ENCODE measurements around the gene UBE2K. TPM values are rescaled to one million over a fixed set of nuclear protein-coding genes. Genes with fewer than 3 reads are reported as not detected.

Gene UBE2K
- total RNA-seq, 1 experiment from 2014 or later = 126 TPM

GRCh38 chr4:39758176-39758575, 60.2 kb downstream of the UBE2K start:
- Histone ChIP-seq H3K79me2 (ENCODE audit: insufficient read depth, low read length) (peaks cover 79% of the 10 kb centered on the region), H3K27ac (ENCODE audit: low read depth, low read length) (no peak overlapping the region), H3K4me3 (replicated peaks in 1 of 2; ENCODE audit: low read depth in 1 of 2, low read length in 2 of 2) (no peak overlapping the region), H3K4me2 (ENCODE audit: low read length) (no peak overlapping the region), H3K27me3 (ENCODE audit: insufficient read depth, low read length) (no peaks in the 10 kb centered on the region), H4K20me1 (ENCODE audit: insufficient read depth) (0 out of 2 replicates have a peak, but pooled peaks cover 4% of the 10 kb centered on the region), H3K9me2 (ENCODE audit: insufficient read depth) (no peaks in the 10 kb centered on the region), H3K36me3 (ENCODE audit: control insufficient read depth in 1 of 2, insufficient read depth in 2 of 2, low read length in 2 of 2) (peaks cover 10 to 15% of the 10 kb centered on the region in 2 experiments), H3K9me3 (ENCODE audit: control insufficient read depth in 1 of 2, insufficient read depth in 1 of 2, low read depth in 1 of 2, low read length in 2 of 2) (no peaks in the 10 kb centered on the region), H3K4me1 (ENCODE audit: control insufficient read depth in 1 of 2, insufficient read depth in 2 of 2, low read length in 2 of 2) (no peaks in the 10 kb centered on the region), H2AFZ (ENCODE audit: low read depth, low read length, poor library complexity, severe bottlenecking) (no peak overlapping the region), H3K9ac (ENCODE audit: low read length) (no peak overlapping the region)
- ChIA-PET RAD21 (ENCODE audit: low non-redundant PET in 1 of 2, low total read pairs in 2 of 2, uncharacterized antibody in 2 of 2, unreplicated experiment in 2 of 2) (no interaction called here), CTCF (no interaction called here), POLR2A (no interaction called here)
- intact Hi-C loops (cut with micrococcal nuclease) = no loop called here
- ATAC-seq (no peak), DNase-seq (ENCODE audit: low read depth, low spot score) (no peak)
- TF ChIP-seq SIN3A (IDR thresholded peaks at IDR 0.05; ENCODE audit: low read depth) (no peak), FOSL1 (IDR thresholded peaks at IDR 0.05; ENCODE audit: low read depth) (no peak), JUND (IDR thresholded peaks at IDR 0.05) (no peak), EZH2 (IDR thresholded peaks at IDR 0.05) (no peak), MAX (IDR thresholded peaks at IDR 0.05) (no peak), ELF1 (IDR thresholded peaks at IDR 0.05; ENCODE audit: borderline replicate concordance, low read depth) (no peak), ATF3 (IDR thresholded peaks at IDR 0.05) (no peak), CTCF (IDR thresholded peaks at IDR 0.05 in 2 of 3, conservative IDR thresholded peaks at IDR 0.05 in 1 of 3; ENCODE audit: borderline replicate concordance in 1 of 3, insufficient read depth in 1 of 3, low read depth in 2 of 3, low read length in 2 of 3) (no peak)
- no TSS peak for BruUV-seq (replicated peaks)

GRCh38 chr4:39759569-39759968, 61.6 kb downstream of the UBE2K start:
- no peak overlapping the region for H2AFZ ChIP-seq (ENCODE audit: low read depth, low read length, poor library complexity, severe bottlenecking)
- TF ChIP-seq SIN3A (IDR thresholded peaks at IDR 0.05; ENCODE audit: low read depth) (no peak), TCF7L2 (IDR thresholded peaks at IDR 0.05; ENCODE audit: borderline replicate concordance, extremely low read depth, insufficient read depth, insufficient read length) (no peak), YY1 (IDR thresholded peaks at IDR 0.05; ENCODE audit: extremely low read depth, insufficient replicate concordance, low read depth, low read length) (no peak), ZNF274 (IDR thresholded peaks at IDR 0.05; ENCODE audit: low read depth, low read length) (no peak), CEBPB (IDR thresholded peaks at IDR 0.05; ENCODE audit: low read depth) (no peak), SRF (IDR thresholded peaks at IDR 0.05; ENCODE audit: low read depth) (no peak), CTCF (IDR thresholded peaks at IDR 0.05 in 2 of 3, conservative IDR thresholded peaks at IDR 0.05 in 1 of 3; ENCODE audit: borderline replicate concordance in 1 of 3, insufficient read depth in 1 of 3, low read depth in 2 of 3, low read length in 2 of 3) (no peak), POLR2AphosphoS5 (IDR thresholded peaks at IDR 0.05; ENCODE audit: low read depth, low read length) (no peak)
- no peak overlapping the region for H3K4me2 ChIP-seq (ENCODE audit: low read length)
- BruUV-seq (replicated peaks) = no TSS peak
- ATAC-seq = no peak
- H3K9me3 ChIP-seq (ENCODE audit: control insufficient read depth in 1 of 2, insufficient read depth in 1 of 2, low read depth in 1 of 2, low read length in 2 of 2) = no peaks in the 10 kb centered on the region
- DNase-seq (ENCODE audit: low read depth, low spot score) = no peak
- no peak overlapping the region for H3K4me3 ChIP-seq (replicated peaks in 1 of 2; ENCODE audit: low read depth in 1 of 2, low read length in 2 of 2)
- no peaks in the 10 kb centered on the region for H3K4me1 ChIP-seq (ENCODE audit: control insufficient read depth in 1 of 2, insufficient read depth in 2 of 2, low read length in 2 of 2)
- ChIA-PET POLR2A (no interaction called here), RAD21 (ENCODE audit: low non-redundant PET in 1 of 2, low total read pairs in 2 of 2, uncharacterized antibody in 2 of 2, unreplicated experiment in 2 of 2) (no interaction called here), CTCF (no interaction called here)
- no peak overlapping the region for H3K27ac ChIP-seq (ENCODE audit: low read depth, low read length)
- H3K36me3 ChIP-seq (ENCODE audit: control insufficient read depth in 1 of 2, insufficient read depth in 2 of 2, low read length in 2 of 2) = peaks cover 10 to 19% of the 10 kb centered on the region in 2 experiments; a peak in 3 of 4 replicates
- intact Hi-C loops (cut with micrococcal nuclease) = no loop called here
- H3K9ac ChIP-seq (ENCODE audit: low read length) = no peak overlapping the region
- H4K20me1 ChIP-seq (ENCODE audit: insufficient read depth) = 0 out of 2 replicates have a peak, but pooled peaks cover 4% of the 10 kb centered on the region
- peaks cover 71% of the 10 kb centered on the region for H3K79me2 ChIP-seq (ENCODE audit: insufficient read depth, low read length)
- no peaks in the 10 kb centered on the region for H3K9me2 ChIP-seq (ENCODE audit: insufficient read depth)
- H3K27me3 ChIP-seq (ENCODE audit: insufficient read depth, low read length) = no peaks in the 10 kb centered on the region
